T-helper 1 cell (primary cell): Measurements from ENCODE around the gene LRRC8E.

Source experiments
- DNase-seq, 5 donors: peaks; one replicate each; pipeline ENCODE4 v3.0.0-alpha.2; 2012 to 2020
- total RNA-seq, 4 donors: gene quantifications; one replicate each; lab custom pipeline; 2026; lab: John Stamatoyannopoulos, UW

Gene LRRC8E
- 0 to 0.23 (median 0) reads per million in 4 donors for total RNA-seq

GRCh38 chr19:7888145-7888825 lies at the start of gene LRRC8E:
TSS of gene LRRC8E (plus strand) at chr19:7888510. CDS start at chr19:7895604, 7,094 bp downstream.
- no peak for DNase-seq

GRCh38 chr19:7839476-7839875 lies 48.8 kb upstream of the LRRC8E start:
- no peak for DNase-seq

- no peak for DNase-seq
Measured at GRCh38 chr19:7840629-7841028, 47.7 kb upstream of the LRRC8E start.

- DNase-seq = no peak
Measured at GRCh38 chr19:7841751-7842660, 46.3 kb upstream of the LRRC8E start.

GRCh38 chr19:7842661-7843294 lies 45.5 kb upstream of the LRRC8E start:
- no peak for DNase-seq

GRCh38 chr19:7843521-7843920 lies 44.8 kb upstream of the LRRC8E start:
- no peak for DNase-seq

- DNase-seq = no peak
Measured at GRCh38 chr19:7844405-7844804, 43.9 kb upstream of the LRRC8E start.

GRCh38 chr19:7844951-7845350 lies 43.4 kb upstream of the LRRC8E start:
- DNase-seq = no peak

- no peak for DNase-seq
Measured at GRCh38 chr19:7845390-7846154, 42.7 kb upstream of the LRRC8E start.

GRCh38 chr19:7846155-7846646 lies 42.1 kb upstream of the LRRC8E start:
- no peak for DNase-seq

- no peak for DNase-seq
Measured at GRCh38 chr19:7847664-7848063, 40.6 kb upstream of the LRRC8E start.

GRCh38 chr19:7848779-7849457 lies 39.4 kb upstream of the LRRC8E start:
- no peak for DNase-seq

GRCh38 chr19:7849631-7849999 lies 38.7 kb upstream of the LRRC8E start:
- no peak for DNase-seq

- no peak for DNase-seq
Measured at GRCh38 chr19:7850000-7850813, 38.1 kb upstream of the LRRC8E start.

- no peak for DNase-seq
Measured at GRCh38 chr19:7850945-7851622, 37.2 kb upstream of the LRRC8E start.

GRCh38 chr19:7851623-7852500 lies 36.4 kb upstream of the LRRC8E start:
- DNase-seq = no peak

GRCh38 chr19:7852851-7853769 lies 35.2 kb upstream of the LRRC8E start:
- DNase-seq = peak; percentile 38 to 58 (median 53)

GRCh38 chr19:7853770-7854128 lies 34.6 kb upstream of the LRRC8E start:
- DNase-seq = no peak
